H1 (cell line): ENCODE results near the gene TRPV6. TPM values are rescaled to one million over a fixed set of nuclear protein-coding genes. Genes with fewer than 3 reads are reported as not detected.

Experiments used
- CTCF ChIA-PET: fragments of 300-600 bp; sonication (Branson Sonifier 250); formaldehyde crosslinking; loops from one replicate; lab custom pipeline; 2021; ENCODE audit not compliant: partially characterized antibody; lab: Charles Lee
- POLR2A ChIA-PET: fragments of 300-600 bp; sonication (Branson Sonifier 250); formaldehyde crosslinking; loops from one replicate; lab custom pipeline; 2021; ENCODE audit warnings: inconsistent platforms; ENCODE audit not compliant: partially characterized antibody; lab: Charles Lee
- DNase-seq, 2 experiments: peaks; one replicate each; pipeline versions ENCODE4 v3.0.0 to v3.0.0-alpha.2; 2010 to 2022; ENCODE audit warnings: low spot score in 2 of 2, low read depth in 1 of 2, mixed read lengths in 1 of 2
- FAIRE-seq: peaks from 2 replicates; lab custom pipeline; 2011; peaks lifted over from hg19 to GRCh38; lab: Jason Lieb, UNC
- H2AFZ ChIP-seq: 2 replicates; pipeline ENCODE4 v1.8.1; 2012; ENCODE audit warnings: low read length, inconsistent platforms
- H2AK5ac ChIP-seq: 2 replicates; pipeline ENCODE4 v1.6.1; 2013; ENCODE audit warnings: low read depth, low read length
- H2BK120ac ChIP-seq: replicated peaks from 2 replicates; pipeline ENCODE3; 2013; ENCODE audit warnings: low read depth, low read length, inconsistent platforms
- H2BK12ac ChIP-seq: 2 replicates; pipeline ENCODE4 v1.6.1; 2013; ENCODE audit warnings: low read depth, low read length
- H2BK15ac ChIP-seq: 2 replicates; pipeline ENCODE4 v1.6.1; 2013; ENCODE audit warnings: low read length
- H2BK20ac ChIP-seq: 2 replicates; pipeline ENCODE4 v1.6.1; 2013; ENCODE audit warnings: low read length
- H2BK5ac ChIP-seq: 2 replicates; pipeline ENCODE4 v1.6.1; 2013; ENCODE audit warnings: low read depth, low read length
- H3K14ac ChIP-seq: 2 replicates; pipeline ENCODE4 v1.6.1; 2013; ENCODE audit warnings: inconsistent platforms; ENCODE audit not compliant: insufficient read length
- H3K18ac ChIP-seq: 2 replicates; pipeline ENCODE4 v1.6.1; 2013; ENCODE audit warnings: low read length; ENCODE audit errors: extremely low read depth
- H3K23ac ChIP-seq: 2 replicates; pipeline ENCODE4 v1.6.1; 2013; ENCODE audit warnings: inconsistent platforms; ENCODE audit not compliant: insufficient read length
- H3K23me2 ChIP-seq: 2 replicates; pipeline ENCODE4 v1.6.1; 2013; ENCODE audit warnings: low read depth, low read length
- H3K27ac ChIP-seq: 2 replicates; pipeline ENCODE4 v1.6.1; 2011; ENCODE audit warnings: low read depth, low read length, inconsistent platforms
- H3K27me3 ChIP-seq, 4 experiments: replicated peaks in 1 of 4; 1 replicate in 1 of 4; 2 replicates in 3 of 4; pipeline versions ENCODE4 v1.6.1 to v1.8.1; 2011 to 2013; ENCODE audit warnings: low read length in 3 of 4, mild to moderate bottlenecking in 3 of 4, inconsistent platforms in 2 of 4, mixed read lengths in 2 of 4, moderate library complexity in 1 of 4; ENCODE audit not compliant: control insufficient read depth in 3 of 4, insufficient read depth in 3 of 4; ENCODE audit errors: extremely low read depth in 1 of 4
- H3K36me3 ChIP-seq, 4 experiments: 2 replicates each; pipeline versions ENCODE4 v1.6.1 to v1.8.1; 2011 to 2013; ENCODE audit warnings: mild to moderate bottlenecking in 4 of 4, low read length in 3 of 4, moderate library complexity in 2 of 4, control low read depth in 1 of 4, inconsistent platforms in 1 of 4; ENCODE audit not compliant: insufficient read depth in 4 of 4, control insufficient read depth in 2 of 4
- H3K4ac ChIP-seq: replicated peaks from 2 replicates; pipeline ENCODE3; 2013; ENCODE audit warnings: low read length, low read depth, mixed read lengths, inconsistent platforms; ENCODE audit not compliant: insufficient read length
- H3K4me1 ChIP-seq, 4 experiments: replicated peaks in 1 of 4; 1 replicate in 1 of 4; 2 replicates in 3 of 4; pipeline versions ENCODE4 v1.6.1 to v1.8.1; 2011 to 2013; ENCODE audit warnings: low read length in 3 of 4, inconsistent platforms in 2 of 4, mixed read lengths in 1 of 4; ENCODE audit not compliant: insufficient read depth in 4 of 4, control insufficient read depth in 3 of 4
- H3K4me2 ChIP-seq, 2 experiments: 2 replicates each; pipeline versions ENCODE4 v1.6.1 to v1.8.1; 2011 to 2013; ENCODE audit warnings: low read depth in 2 of 2, low read length in 2 of 2, control low read depth in 1 of 2, inconsistent platforms in 1 of 2, mild to moderate bottlenecking in 1 of 2; ENCODE audit not compliant: insufficient read depth in 1 of 2
- H3K4me3 ChIP-seq, 4 experiments: fragments of 200-600, 300-600 bp in 1 of 4; sonication (generic), shearing (Covaris generic), sonication (Bioruptor Twin) in 1 of 4; 2 replicates each; pipeline versions ENCODE4 v1.5.1 to v1.8.1; 2011 to 2016; ENCODE audit warnings: low read length in 4 of 4, low read depth in 3 of 4, control low read depth in 2 of 4, inconsistent platforms in 2 of 4, mild to moderate bottlenecking in 2 of 4, mixed read lengths in 1 of 4, moderate library complexity in 1 of 4; ENCODE audit not compliant: insufficient read depth in 2 of 4; ENCODE audit errors: extremely low read depth in 1 of 4
- H3K56ac ChIP-seq: replicated peaks from 2 replicates; pipeline ENCODE3; 2013; ENCODE audit warnings: low read depth, mild to moderate bottlenecking, mixed read lengths, low read length, inconsistent platforms; ENCODE audit not compliant: insufficient read length
- H3K79me1 ChIP-seq: 2 replicates; pipeline ENCODE4 v1.6.1; 2013; ENCODE audit warnings: low read depth, low read length, control low read depth
- H3K79me2 ChIP-seq, 2 experiments: 2 replicates each; pipeline versions ENCODE4 v1.6.1 to v1.8.1; 2012 to 2013; ENCODE audit warnings: low read length in 2 of 2, mild to moderate bottlenecking in 2 of 2, inconsistent platforms in 1 of 2; ENCODE audit not compliant: insufficient read depth in 2 of 2, control insufficient read depth in 1 of 2
- H3K9ac ChIP-seq, 4 experiments: replicated peaks in 1 of 4; 1 replicate in 1 of 4; 2 replicates in 3 of 4; pipeline versions ENCODE4 v1.6.1 to v1.8.1; 2011 to 2013; ENCODE audit warnings: low read depth in 3 of 4, low read length in 3 of 4, control low read depth in 2 of 4, mild to moderate bottlenecking in 2 of 4, moderate library complexity in 2 of 4, inconsistent platforms in 1 of 4; ENCODE audit errors: extremely low read depth in 1 of 4
- H3K9me3 ChIP-seq, 2 experiments: 2 replicates each; pipeline versions ENCODE4 v1.6.1 to v1.8.1; 2012 to 2013; ENCODE audit warnings: mild to moderate bottlenecking in 2 of 2, moderate library complexity in 2 of 2, control low read depth in 1 of 2, inconsistent platforms in 1 of 2, low read depth in 1 of 2, low read length in 1 of 2, mixed read lengths in 1 of 2; ENCODE audit not compliant: insufficient read depth in 2 of 2
- H4K20me1 ChIP-seq, 2 experiments: replicated peaks in 1 of 2; 2 replicates each; pipeline versions ENCODE3 to v1.8.1; 2011 to 2013; ENCODE audit warnings: inconsistent platforms in 2 of 2, low read length in 2 of 2, mild to moderate bottlenecking in 1 of 2; ENCODE audit not compliant: insufficient read depth in 2 of 2, control insufficient read depth in 1 of 2
- H4K5ac ChIP-seq: 2 replicates; pipeline ENCODE4 v1.6.1; 2013; ENCODE audit warnings: low read length, low read depth, mixed read lengths, inconsistent platforms; ENCODE audit not compliant: insufficient read length
- H4K8ac ChIP-seq: 2 replicates; pipeline ENCODE4 v1.8.0; 2013; ENCODE audit warnings: mild to moderate bottlenecking, moderate library complexity, low read length, inconsistent platforms; ENCODE audit not compliant: insufficient read depth; ENCODE audit errors: extremely low read depth
- H4K91ac ChIP-seq: replicated peaks from 2 replicates; pipeline ENCODE3; 2013; ENCODE audit warnings: low read length, mixed read lengths, inconsistent platforms; ENCODE audit not compliant: insufficient read length
- ATF2 ChIP-seq: IDR thresholded peaks from 2 replicates; pipeline ENCODE4 v1.6.1; 2012; ENCODE audit warnings: low read length, inconsistent platforms
- CHD1 ChIP-seq: IDR thresholded peaks from 2 replicates; pipeline ENCODE4 v1.6.1; 2012; ENCODE audit warnings: low read depth, low read length, improper control_type of control experiment
- EP300 ChIP-seq, 2 experiments: IDR thresholded peaks; 1 replicate in 1 of 2; 2 replicates in 1 of 2; pipeline ENCODE4 v1.6.1; 2011 to 2012; ENCODE audit warnings: low read depth in 2 of 2, low read length in 2 of 2, mild to moderate bottlenecking in 2 of 2, borderline replicate concordance in 1 of 2, inconsistent platforms in 1 of 2, moderate library complexity in 1 of 2
- EZH2 ChIP-seq: fragments of 200-600 bp; sonication (generic); IDR thresholded peaks from 2 replicates; pipeline ENCODE4 v1.7.1; 2012; ENCODE audit warnings: low read depth, mild to moderate bottlenecking, moderate library complexity, low read length, inconsistent platforms; ENCODE audit not compliant: severe bottlenecking
- FOSL1 ChIP-seq: IDR thresholded peaks from 2 replicates; pipeline ENCODE4 v1.6.1; 2011; ENCODE audit warnings: mild to moderate bottlenecking, low read depth, low read length, moderate library complexity; ENCODE audit not compliant: insufficient read depth
- GABPA ChIP-seq: IDR thresholded peaks from 2 replicates; pipeline ENCODE4 v1.6.1; 2011; ENCODE audit warnings: mild to moderate bottlenecking, low read length, moderate library complexity, borderline replicate concordance; ENCODE audit not compliant: insufficient read depth
- KDM5A ChIP-seq: fragments of 200-600 bp; IDR thresholded peaks from 2 replicates; pipeline ENCODE4 v1.7.1; 2012; ENCODE audit warnings: mild to moderate bottlenecking, low read length, inconsistent platforms, mixed read lengths
- NRF1 ChIP-seq: IDR thresholded peaks from 2 replicates; pipeline ENCODE4 v1.6.1; 2011; ENCODE audit warnings: mild to moderate bottlenecking, low read depth, low read length, improper control_type of control experiment
- PHF8 ChIP-seq: fragments of 200-600 bp; sonication (generic); conservative IDR thresholded peaks from 2 replicates; pipeline ENCODE4 v1.7.1; 2012; ENCODE audit warnings: low read depth, mild to moderate bottlenecking, inconsistent platforms, low read length, moderate library complexity
- POLR2A ChIP-seq, 2 experiments: IDR thresholded peaks; 1 replicate in 1 of 2; 2 replicates in 1 of 2; pipeline ENCODE4 v1.6.1; 2011; ENCODE audit warnings: low read depth in 2 of 2, low read length in 2 of 2, mild to moderate bottlenecking in 2 of 2; ENCODE audit errors: control extremely low read depth in 1 of 2
- SIN3A ChIP-seq, 2 experiments: IDR thresholded peaks in 1 of 2; conservative IDR thresholded peaks in 1 of 2; 2 replicates each; pipeline ENCODE4 v1.6.1; 2011 to 2012; ENCODE audit warnings: low read length in 2 of 2, improper control_type of control experiment in 1 of 2, low read depth in 1 of 2, mild to moderate bottlenecking in 1 of 2
- WGBS, 2 experiments: shearing (Covaris generic) in 1 of 2; methylation state at CpG; one replicate each; pipeline versions ENCODE4 v1.1.6 to v1.1.7; 2013 to 2015; ENCODE audit warnings: low lambda C conversion rate in 2 of 2, mixed read lengths in 2 of 2, inconsistent platforms in 1 of 2, low coverage in 1 of 2, missing lambda C conversion rate in 1 of 2; ENCODE audit not compliant: insufficient replicate concordance in 2 of 2, insufficient coverage in 1 of 2, insufficient read length in 1 of 2; ENCODE audit errors: extremely low coverage in 1 of 2, missing lambda C conversion rate in 1 of 2; 5-methylcytosine and 5-hydroxymethylcytosine counted together
- polyA plus RNA-seq, 7 experiments: library from polyadenylated mRNA; depleted of rRNA in 3 of 7; stranded (reverse) in 5 of 7; unstranded in 2 of 7; fragments of >200 nt in 5 of 7; fragments of 200-250 nt in 2 of 7; gene quantifications; 1 replicate in 5 of 7; 2 replicates in 1 of 7; 4 replicates in 1 of 7; pipeline versions ENCODE4 v1.2.1 to v1.2.3, GENCODE V29; 2011 to 2013; ENCODE audit warnings: missing spikeins in 2 of 7, mixed read lengths in 2 of 7
- total RNA-seq: library from RNA; stranded (reverse); fragmentation: NEBNext Ultra II Directional; extraction: Animal tissue kit (Norgen Biotek cat#: 25700); gene quantifications from 2 replicates; pipeline ENCODE4 v1.2.1, GENCODE V29; 2021

Gene TRPV6
- total and polyA plus RNA-seq, 2 of the 8 experiments (the other 6 are each of a cell fraction or from before 2014, with no cell fraction given): 0.52 to 1.1 TPM

GRCh38 chr7:142913566-142913965 is 28.0 kb upstream of the TRPV6 start:
- Histone ChIP-seq H3K79me2 (no peaks in the 10 kb centered on the region), H3K4me2 (no peak overlapping the region), H2BK5ac (no peak overlapping the region), H4K5ac (no peak overlapping the region), H2BK20ac (no peak overlapping the region), H3K9me3 (no peaks in the 10 kb centered on the region), H2BK12ac (no peak overlapping the region), H3K36me3 (no peaks in the 10 kb centered on the region), H3K56ac (no peak overlapping the region), H3K27ac (no peak overlapping the region), H2BK15ac (no peak overlapping the region), H3K14ac (no peak overlapping the region), H4K8ac (no peak overlapping the region), H4K91ac (no peak overlapping the region), H2BK120ac (no peak overlapping the region), H3K4me3 (no peak overlapping the region), H2AK5ac (no peak overlapping the region), H3K4me1 (no peaks in the 10 kb centered on the region), H3K23ac (no peak overlapping the region), H3K18ac (no peak overlapping the region), H3K9ac (no peak overlapping the region), H3K4ac (no peak overlapping the region), H2AFZ (no peak overlapping the region), H3K27me3 (no peaks in the 10 kb centered on the region), H3K79me1 (no peaks in the 10 kb centered on the region), H4K20me1 (no peaks in the 10 kb centered on the region), H3K23me2 (no peaks in the 10 kb centered on the region)
- CTCF ChIA-PET: interaction anchor here (1.1 to 4.3 kb wide), 2 partner anchors 12 to 19 kb away, joined by 4 to 31 read pairs; no protein-coding TSS in a partner anchor
- no peak for FAIRE-seq
- POLR2A ChIA-PET: no interaction called here
- DNase-seq: no peak
- WGBS, 2 experiments: 95% methylated on average over 2 of the region's 2 CpGs; no CpG with 5 or more reads in 1 of the 2 experiments
- TF ChIP-seq EZH2: no peak
- no peak for TF ChIP-seq POLR2A (IDR thresholded peaks at IDR 0.05; ENCODE audit: control extremely low read depth in 1 of 2, low read depth in 2 of 2, low read length in 2 of 2)
- TF ChIP-seq PHF8: no peak
- no peak for TF ChIP-seq CHD1
- TF ChIP-seq ATF2: no peak
- no peak for TF ChIP-seq EP300 (IDR thresholded peaks at IDR 0.05; ENCODE audit: borderline replicate concordance in 1 of 2, low read depth in 2 of 2, low read length in 2 of 2)
- TF ChIP-seq KDM5A: no peak
- TF ChIP-seq FOSL1: no peak
- no peak for TF ChIP-seq NRF1
- no peak for TF ChIP-seq GABPA
- no peak for TF ChIP-seq SIN3A (conservative IDR thresholded peaks at IDR 0.05 in 1 of 2, IDR thresholded peaks at IDR 0.05 in 1 of 2; ENCODE audit: low read depth in 1 of 2, low read length in 2 of 2)
